ENCODE measurements around the gene LCTL.

LCTL gene

DNA sequence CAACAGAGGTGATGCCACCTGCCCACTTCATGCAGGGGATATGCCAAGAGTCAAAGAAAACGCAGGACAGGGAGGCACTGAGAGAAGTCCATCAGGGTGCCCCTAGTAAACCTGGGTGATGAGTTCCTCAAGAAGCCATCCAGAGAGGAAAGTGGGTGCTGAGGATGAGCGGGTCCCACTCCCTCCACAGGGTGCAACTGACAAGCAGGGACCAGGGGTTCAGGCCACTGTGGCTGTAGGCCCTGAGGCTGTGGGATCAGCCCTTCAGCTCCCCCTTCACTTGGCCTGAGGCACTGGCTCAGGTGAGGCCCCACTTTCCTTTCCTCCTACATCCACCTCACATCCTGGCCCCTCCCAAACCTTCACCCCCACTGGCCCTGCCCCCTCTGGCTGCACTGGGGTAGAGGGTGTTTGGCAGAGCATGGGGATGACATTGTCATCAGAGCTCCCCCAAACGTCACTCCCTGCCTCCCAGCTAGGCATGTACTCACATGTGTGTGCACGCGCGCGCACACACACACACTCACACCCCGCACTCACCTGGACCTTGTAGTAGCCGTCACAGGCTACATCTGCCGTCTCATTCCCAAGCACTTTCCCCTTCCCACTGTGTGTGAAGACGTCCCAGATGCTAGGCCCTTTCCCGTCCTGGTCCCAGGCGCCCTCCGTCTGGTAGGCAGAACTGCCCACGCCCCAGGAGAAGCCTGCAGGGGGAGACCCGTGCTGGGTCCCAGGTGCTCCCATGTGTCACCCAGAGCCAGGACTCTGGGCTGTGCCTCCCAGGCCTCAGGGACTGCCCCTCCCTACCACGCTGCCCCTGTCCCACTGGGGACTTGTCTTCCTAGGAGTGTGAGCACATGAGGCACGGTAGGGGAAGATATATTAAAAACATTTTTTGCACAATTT is 1.4 kb downstream of the LCTL start:
- H3K4me3 ChIP-seq (ENCODE audit: low read depth, low read length): no peak overlapping the region

DNA sequence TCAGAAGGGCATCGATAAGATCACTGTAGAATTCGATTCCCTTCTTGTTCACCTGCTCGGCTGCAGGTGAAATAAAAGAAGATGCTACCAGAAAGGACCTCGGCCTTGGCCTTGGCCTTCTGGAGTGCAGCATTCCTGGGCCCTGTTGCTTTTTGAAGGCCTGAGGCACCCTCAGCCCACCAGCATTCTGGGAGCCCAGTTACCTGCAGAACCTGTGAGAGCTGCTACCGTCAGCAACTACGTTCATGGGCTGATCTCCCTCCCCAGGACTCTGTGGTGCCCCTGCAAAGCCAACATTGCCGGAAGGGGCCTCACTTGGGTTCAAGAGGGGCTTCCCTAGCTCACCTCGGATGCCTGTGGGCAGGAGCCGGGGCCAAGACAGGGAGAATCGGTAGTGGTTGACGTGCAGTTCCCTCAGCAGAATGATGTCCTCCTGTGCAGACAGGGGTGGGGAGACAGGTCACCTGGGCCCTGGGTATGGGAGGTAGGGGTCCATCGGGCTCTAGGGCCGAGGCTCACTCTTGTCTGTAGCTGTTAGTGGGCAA is 2.2 kb downstream of the LCTL start:
- no peak for DNase-seq
- TF ChIP-seq, protein P1, sequence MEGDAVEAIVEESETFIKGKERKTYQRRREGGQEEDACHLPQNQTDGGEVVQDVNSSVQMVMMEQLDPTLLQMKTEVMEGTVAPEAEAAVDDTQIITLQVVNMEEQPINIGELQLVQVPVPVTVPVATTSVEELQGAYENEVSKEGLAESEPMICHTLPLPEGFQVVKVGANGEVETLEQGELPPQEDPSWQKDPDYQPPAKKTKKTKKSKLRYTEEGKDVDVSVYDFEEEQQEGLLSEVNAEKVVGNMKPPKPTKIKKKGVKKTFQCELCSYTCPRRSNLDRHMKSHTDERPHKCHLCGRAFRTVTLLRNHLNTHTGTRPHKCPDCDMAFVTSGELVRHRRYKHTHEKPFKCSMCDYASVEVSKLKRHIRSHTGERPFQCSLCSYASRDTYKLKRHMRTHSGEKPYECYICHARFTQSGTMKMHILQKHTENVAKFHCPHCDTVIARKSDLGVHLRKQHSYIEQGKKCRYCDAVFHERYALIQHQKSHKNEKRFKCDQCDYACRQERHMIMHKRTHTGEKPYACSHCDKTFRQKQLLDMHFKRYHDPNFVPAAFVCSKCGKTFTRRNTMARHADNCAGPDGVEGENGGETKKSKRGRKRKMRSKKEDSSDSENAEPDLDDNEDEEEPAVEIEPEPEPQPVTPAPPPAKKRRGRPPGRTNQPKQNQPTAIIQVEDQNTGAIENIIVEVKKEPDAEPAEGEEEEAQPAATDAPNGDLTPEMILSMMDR (IDR thresholded peaks at IDR 0.05; ENCODE audit: low read depth, low read length): no peak
- Histone ChIP-seq H3K4me1 (no peaks in the 10 kb centered on the region), H3K36me3 (no peaks in the 10 kb centered on the region), H3K27me3 (no peaks in the 10 kb centered on the region), H3K9me3 (no peaks in the 10 kb centered on the region), H3K4me3 (ENCODE audit: low read depth, low read length) (no peak overlapping the region)

More for the DNA sequence above, 1.4 kb downstream of the LCTL start:
- H3K27me3 ChIP-seq: no peaks in the 10 kb centered on the region
- TF ChIP-seq, protein P1 (IDR thresholded peaks at IDR 0.05; ENCODE audit: low read depth, low read length): no peak
- DNase-seq: no peak
- H3K36me3 ChIP-seq: no peaks in the 10 kb centered on the region
- H3K4me1 ChIP-seq: no peaks in the 10 kb centered on the region
- no peaks in the 10 kb centered on the region for H3K9me3 ChIP-seq

DNA sequence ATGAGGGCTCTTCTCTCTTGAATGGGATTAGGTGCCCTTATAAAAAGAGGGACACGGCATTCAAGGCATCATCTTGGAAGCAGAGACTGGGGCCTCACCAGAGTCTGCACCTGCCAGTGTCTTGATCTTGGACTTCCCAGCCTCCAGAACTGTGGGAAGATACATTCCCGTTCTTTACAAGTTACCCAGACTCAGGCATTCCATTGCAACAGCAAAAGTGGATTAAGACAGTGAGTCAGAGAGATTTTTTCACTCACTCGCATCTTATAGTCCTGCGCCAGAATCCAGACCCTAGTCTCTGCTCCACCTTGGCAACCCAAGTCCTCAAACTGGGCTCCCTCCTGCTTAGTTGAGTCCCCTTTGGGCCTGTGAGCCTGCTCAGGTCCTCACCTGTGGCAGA is 2.7 kb downstream of the LCTL start:
- Histone ChIP-seq H3K4me3 (ENCODE audit: low read depth, low read length) (no peak overlapping the region), H3K4me1 (no peaks in the 10 kb centered on the region), H3K36me3 (no peaks in the 10 kb centered on the region), H3K27me3 (no peaks in the 10 kb centered on the region), H3K9me3 (no peaks in the 10 kb centered on the region)
- TF ChIP-seq, protein P1 (IDR thresholded peaks at IDR 0.05; ENCODE audit: low read depth, low read length): no peak
- DNase-seq: no peak

DNA sequence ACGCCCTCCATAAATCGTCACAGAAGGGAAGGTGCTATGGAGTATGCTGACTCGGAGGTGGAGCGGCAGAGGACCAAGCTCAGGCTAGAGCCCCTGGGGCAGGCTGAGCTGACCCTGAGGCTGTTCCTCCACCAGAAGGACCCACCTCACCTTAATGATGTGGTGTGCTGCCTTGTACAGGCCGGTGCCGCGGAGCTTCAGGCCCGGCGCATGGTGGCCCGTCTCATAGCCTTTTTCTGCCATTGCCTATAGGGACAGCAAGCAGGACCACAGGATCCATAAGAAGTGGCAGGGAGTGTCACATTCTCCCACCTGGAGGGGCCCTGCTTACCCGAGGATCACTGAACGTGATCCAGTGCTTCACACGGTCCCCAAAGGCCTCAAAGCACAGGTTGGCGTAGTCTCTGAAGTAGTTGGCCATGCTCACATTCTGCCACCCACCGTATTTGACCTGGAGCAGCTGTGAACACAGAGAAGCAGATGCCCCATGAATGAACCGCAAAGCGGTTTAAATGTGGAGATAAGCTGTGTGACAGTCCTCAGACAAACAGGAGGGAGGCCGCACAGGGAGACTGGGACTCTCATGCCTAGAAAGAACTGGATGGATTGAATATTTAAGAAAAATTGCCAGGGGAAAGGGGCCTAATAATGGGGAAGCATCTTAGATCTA is 4.8 kb downstream of the LCTL start:
- Histone ChIP-seq H3K9me3 (no peaks in the 10 kb centered on the region), H3K27me3 (no peaks in the 10 kb centered on the region), H3K4me1 (no peaks in the 10 kb centered on the region), H3K36me3 (no peaks in the 10 kb centered on the region), H3K4me3 (ENCODE audit: low read depth, low read length) (no peak overlapping the region)
- TF ChIP-seq, protein P1 (IDR thresholded peaks at IDR 0.05; ENCODE audit: low read depth, low read length): no peak
- DNase-seq: no peak

DNA sequence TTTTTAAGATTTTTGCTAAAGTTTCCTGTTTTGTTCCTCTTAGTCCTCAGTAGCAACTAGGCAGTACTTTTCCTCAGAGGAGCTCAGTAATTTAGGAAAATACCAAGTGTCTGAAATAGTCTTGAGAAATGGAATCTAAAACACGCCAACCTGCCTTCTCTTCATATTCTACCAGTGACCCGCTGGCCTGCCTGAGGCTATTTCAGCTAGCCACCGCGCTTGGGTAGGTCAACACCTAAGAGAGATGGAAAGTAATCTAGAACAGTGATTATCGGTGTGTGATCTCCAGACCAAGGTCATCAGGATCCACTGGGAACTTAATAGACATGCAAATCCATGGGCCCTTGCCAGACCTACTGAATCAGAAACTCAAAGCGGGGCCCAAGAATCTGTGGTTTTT is 7.5 kb downstream of the LCTL start:
- no peaks in the 10 kb centered on the region for H3K36me3 ChIP-seq
- TF ChIP-seq, protein P1 (IDR thresholded peaks at IDR 0.05; ENCODE audit: low read depth, low read length): no peak
- no peak overlapping the region for H3K4me3 ChIP-seq (ENCODE audit: low read depth, low read length)
- H3K27me3 ChIP-seq: no peaks in the 10 kb centered on the region
- no peak for DNase-seq
- no peaks in the 10 kb centered on the region for H3K9me3 ChIP-seq
- H3K4me1 ChIP-seq: no peaks in the 10 kb centered on the region

Data from BE2C (cell line).